Skeletal muscle tissue (tissue), 4 donors: ENCODE data around the gene GATA5. TPM values are rescaled to one million over a fixed set of nuclear protein-coding genes. Genes with fewer than 3 reads are reported as not detected.
A peak's percentile ranks its signal among the peaks of the same experiment; 100 is the strongest.

Source experiments
- H3K27ac ChIP-seq: one replicate; pipeline ENCODE4 v1.7.0; 2013; ENCODE audit warnings: mild to moderate bottlenecking, low read depth, low read length, inconsistent platforms
- H3K27me3 ChIP-seq, 3 donors: one replicate each; pipeline ENCODE4 v1.7.0; 2013; ENCODE audit warnings: low read length in 3 of 3; ENCODE audit not compliant: control insufficient read depth in 3 of 3, insufficient read depth in 3 of 3
- H3K36me3 ChIP-seq, 3 donors: one replicate each; pipeline ENCODE4 v1.7.0; 2013; ENCODE audit warnings: low read length in 3 of 3; ENCODE audit not compliant: control insufficient read depth in 3 of 3, insufficient read depth in 3 of 3
- H3K4me1 ChIP-seq, 3 donors: one replicate each; pipeline ENCODE4 v1.7.0; 2013; ENCODE audit warnings: low read length in 3 of 3, mild to moderate bottlenecking in 3 of 3; ENCODE audit not compliant: control insufficient read depth in 3 of 3, insufficient read depth in 3 of 3
- H3K4me3 ChIP-seq, 3 donors: one replicate each; pipeline ENCODE4 v1.7.0; 2013; ENCODE audit warnings: low read length in 3 of 3
- H3K9ac ChIP-seq, 3 donors: one replicate each; pipeline ENCODE4 v1.7.0; 2013; ENCODE audit warnings: low read length in 3 of 3, mild to moderate bottlenecking in 3 of 3, moderate library complexity in 2 of 3, low read depth in 1 of 3
- H3K9me3 ChIP-seq, 3 donors: one replicate each; pipeline ENCODE4 v1.7.0; 2013; ENCODE audit warnings: low read length in 3 of 3; ENCODE audit not compliant: control insufficient read depth in 3 of 3
- total RNA-seq: library from RNA; depleted of rRNA; stranded (reverse); fragments of >200 nt; gene quantifications from one replicate; pipeline ENCODE4 v1.2.3, GENCODE V29; 2014
- donor health status: Osteomylitis.

GATA5 gene
- total RNA-seq, 1 donor from 2014 or later = 0.52 TPM

DNA sequence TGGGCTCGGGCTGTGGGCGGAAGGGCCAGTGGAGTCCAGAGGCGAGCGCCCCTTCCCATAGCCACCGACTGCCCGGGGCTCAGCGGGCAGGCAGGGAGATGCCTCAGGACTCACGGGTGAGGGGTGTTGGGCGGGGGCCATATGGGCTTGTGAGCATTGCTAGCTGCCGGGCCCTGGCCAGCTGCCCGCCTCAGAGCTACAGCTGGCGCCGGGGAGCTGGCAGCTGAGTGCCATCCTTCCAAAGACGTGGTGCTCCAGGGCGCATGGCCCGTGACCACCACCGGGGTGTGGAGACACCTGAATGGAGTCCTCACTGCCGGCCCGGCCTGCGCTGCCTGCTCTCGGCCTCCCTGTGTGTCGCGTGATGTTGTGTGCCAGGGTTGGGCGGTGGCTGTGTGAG is 37.9 kb downstream of the GATA5 start:
- Histone ChIP-seq H3K4me3 (peak overlapping the region in 1 of 3 donors; percentile 22), H3K9ac (peak overlapping the region in 1 of 3 donors; percentile 45), H3K27me3 (peaks cover 13 to 46% (median 42%) of the 10 kb centered on the region in 3 donors), H3K9me3 (no peaks in the 10 kb centered on the region), H3K27ac (no peak overlapping the region), H3K4me1 (peaks cover 16 to 26% (median 25%) of the 10 kb centered on the region in 3 donors), H3K36me3 (no peaks in the 10 kb centered on the region)

DNA sequence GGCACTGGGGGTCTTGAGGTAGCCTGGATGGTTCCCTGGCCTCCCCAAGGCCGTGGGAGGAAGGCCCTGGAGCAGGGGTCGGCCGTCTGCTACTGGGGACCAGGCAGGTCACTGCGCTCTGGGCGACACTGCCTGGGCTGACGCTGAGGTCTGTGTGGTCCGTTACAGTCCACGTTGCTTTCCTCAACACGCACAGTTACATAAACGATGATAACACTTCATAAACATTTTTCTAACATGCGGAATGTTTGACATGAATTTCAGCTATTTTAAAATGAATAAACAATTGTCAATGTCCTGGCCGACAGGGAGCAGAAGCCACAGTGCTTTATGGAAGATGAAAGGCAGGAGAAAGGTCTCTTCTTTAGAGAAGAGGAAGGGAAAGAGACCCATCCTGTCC is 38.3 kb downstream of the GATA5 start:
- Histone ChIP-seq H3K4me3 (no peak overlapping the region), H3K4me1 (peaks cover 16 to 26% (median 25%) of the 10 kb centered on the region in 3 donors), H3K27ac (no peak overlapping the region), H3K36me3 (no peaks in the 10 kb centered on the region), H3K9me3 (no peaks in the 10 kb centered on the region), H3K27me3 (peaks cover 13 to 46% (median 41%) of the 10 kb centered on the region in 3 donors), H3K9ac (no peak overlapping the region)

DNA sequence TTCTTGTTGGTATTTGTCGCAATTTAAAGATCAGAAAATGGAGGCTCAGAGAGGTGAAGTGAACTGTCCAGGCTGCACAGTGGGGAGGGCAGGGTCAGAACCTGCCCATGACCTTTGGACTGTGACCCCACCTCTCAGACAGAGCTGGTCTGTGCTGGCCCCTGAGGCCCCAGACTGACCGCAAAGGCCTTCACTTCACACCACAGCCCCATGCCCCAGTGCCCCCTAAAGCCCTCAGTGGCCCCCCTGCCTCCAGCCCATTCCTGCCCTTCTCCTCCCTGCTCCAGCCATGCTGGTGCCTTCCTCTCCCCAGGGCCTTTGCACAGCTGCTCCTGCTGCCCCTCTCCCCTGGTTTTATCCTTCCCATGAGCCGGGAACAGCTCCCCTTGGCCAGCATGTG is 39.1 kb downstream of the GATA5 start:
- Histone ChIP-seq H3K9me3 (no peaks in the 10 kb centered on the region), H3K4me3 (no peak overlapping the region), H3K36me3 (no peaks in the 10 kb centered on the region), H3K27ac (no peak overlapping the region), H3K27me3 (peaks cover 13 to 41% (median 39%) of the 10 kb centered on the region in 3 donors), H3K9ac (no peak overlapping the region), H3K4me1 (peaks cover 16 to 26% (median 25%) of the 10 kb centered on the region in 3 donors)

DNA sequence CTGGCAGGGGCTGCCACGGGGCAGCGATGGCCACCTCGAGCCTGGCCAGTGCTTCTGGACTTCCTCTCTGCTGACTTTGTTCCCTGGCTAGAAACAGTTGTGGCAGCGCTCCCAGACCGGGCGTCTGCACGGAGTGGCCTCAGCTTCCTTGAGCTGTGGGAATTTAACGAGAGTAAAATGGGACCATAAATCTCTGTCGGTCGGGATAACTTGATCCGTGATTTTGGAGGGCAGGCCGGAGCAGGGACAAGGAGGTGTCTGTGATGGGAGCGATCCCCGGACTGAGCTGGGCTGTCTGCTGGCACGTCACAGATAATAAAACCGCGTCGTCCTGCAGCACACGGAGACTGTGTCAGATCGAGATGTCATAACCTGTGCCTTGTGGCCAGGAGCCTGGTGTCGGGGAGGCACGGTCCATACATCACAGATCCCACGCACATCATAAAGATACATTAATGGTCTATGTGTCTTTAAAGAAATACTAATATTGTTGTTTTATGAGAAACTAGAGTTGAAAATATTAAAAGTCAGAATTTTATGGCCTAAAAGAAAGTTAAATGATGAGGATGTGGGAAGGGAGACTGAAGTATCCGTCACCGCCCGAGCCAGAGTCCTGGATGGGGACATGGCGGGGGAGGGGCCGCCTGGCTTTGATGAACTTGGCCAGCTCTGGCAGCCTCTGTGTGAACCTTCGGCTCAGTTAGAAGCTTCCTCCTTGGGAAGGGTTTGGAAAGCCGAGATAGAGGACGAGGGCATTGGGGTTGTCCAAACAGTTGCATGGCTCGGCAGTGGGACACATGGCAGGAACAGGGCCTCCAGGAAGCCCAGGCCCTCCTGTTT is 41.9 kb downstream of the GATA5 start:
- no peak overlapping the region for H3K9ac ChIP-seq
- H3K36me3 ChIP-seq = no peaks in the 10 kb centered on the region
- no peak overlapping the region for H3K27ac ChIP-seq
- peaks cover 16 to 26% (median 25%) of the 10 kb centered on the region in 3 donors for H3K4me1 ChIP-seq
- peak overlapping the region in 2 of 3 donors; percentile 13 to 52 for H3K4me3 ChIP-seq
- no peaks in the 10 kb centered on the region for H3K9me3 ChIP-seq
- peaks cover 15 to 43% (median 36%) of the 10 kb centered on the region in 3 donors for H3K27me3 ChIP-seq

DNA sequence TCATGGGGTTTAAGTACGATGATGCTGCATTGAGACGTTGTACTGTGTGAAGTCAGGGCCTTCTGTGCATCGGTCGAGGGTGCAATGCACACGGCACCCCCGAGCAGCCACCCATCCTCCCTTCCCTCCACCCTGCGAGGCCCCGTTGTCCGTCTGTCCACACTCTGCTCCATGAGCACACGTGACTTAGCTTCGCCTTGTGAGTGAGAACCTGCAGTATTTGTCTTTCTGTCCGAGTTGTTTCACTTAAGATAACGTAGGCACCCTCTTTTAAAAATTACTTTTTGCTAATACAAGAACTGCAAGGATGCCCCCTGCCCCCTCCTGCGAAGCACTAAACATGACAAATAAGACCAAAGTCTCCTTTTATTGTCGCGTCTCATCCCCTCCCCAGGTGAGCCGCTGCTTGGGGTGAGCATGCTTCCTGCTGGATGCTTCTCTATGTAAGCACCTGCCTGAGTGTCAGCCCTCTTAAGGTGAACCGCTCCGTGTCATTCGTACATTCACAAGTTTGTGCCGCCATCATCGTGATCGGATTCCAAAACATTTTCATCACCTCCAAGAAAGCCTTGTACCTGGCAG is 44.8 kb downstream of the GATA5 start:
- Histone ChIP-seq H3K36me3 (no peaks in the 10 kb centered on the region), H3K9me3 (no peaks in the 10 kb centered on the region), H3K9ac (no peak overlapping the region), H3K27me3 (peaks cover 11 to 44% (median 42%) of the 10 kb centered on the region in 3 donors), H3K4me3 (no peak overlapping the region), H3K4me1 (peaks cover 12 to 17% (median 16%) of the 10 kb centered on the region in 3 donors), H3K27ac (no peak overlapping the region)

DNA sequence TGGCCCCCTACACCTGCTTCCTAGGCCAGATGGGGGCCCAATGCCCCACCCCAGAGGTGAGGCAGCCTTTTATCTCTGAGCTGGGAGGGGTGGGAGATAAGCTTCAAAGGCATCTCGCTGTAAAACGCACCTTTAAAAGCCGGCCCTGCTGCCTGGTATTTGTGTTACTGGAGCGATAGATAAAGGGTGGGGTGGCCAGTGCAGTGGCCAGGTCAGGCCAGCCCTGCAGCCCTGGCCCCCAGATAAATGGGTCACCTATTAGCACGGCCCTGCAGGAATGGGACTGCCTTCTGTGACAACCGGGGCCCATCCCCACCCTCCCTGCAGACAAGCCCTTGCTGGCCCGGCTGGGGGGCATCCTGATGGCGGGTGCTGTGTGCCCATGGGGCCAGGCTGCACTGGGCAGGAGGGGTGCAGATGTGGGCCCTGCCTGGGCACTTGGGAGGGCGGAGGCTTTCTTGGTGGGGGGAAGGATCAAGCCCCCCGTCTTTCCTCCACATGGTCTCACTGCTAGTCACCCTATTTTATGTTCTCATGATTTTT is 45.4 kb downstream of the GATA5 start:
- H3K27ac ChIP-seq = no peak overlapping the region
- peaks cover 12 to 17% (median 16%) of the 10 kb centered on the region in 3 donors for H3K4me1 ChIP-seq
- H3K9ac ChIP-seq = no peak overlapping the region
- no peaks in the 10 kb centered on the region for H3K36me3 ChIP-seq
- H3K4me3 ChIP-seq = no peak overlapping the region
- no peaks in the 10 kb centered on the region for H3K9me3 ChIP-seq
- peaks cover 10 to 41% (median 39%) of the 10 kb centered on the region in 3 donors for H3K27me3 ChIP-seq

DNA sequence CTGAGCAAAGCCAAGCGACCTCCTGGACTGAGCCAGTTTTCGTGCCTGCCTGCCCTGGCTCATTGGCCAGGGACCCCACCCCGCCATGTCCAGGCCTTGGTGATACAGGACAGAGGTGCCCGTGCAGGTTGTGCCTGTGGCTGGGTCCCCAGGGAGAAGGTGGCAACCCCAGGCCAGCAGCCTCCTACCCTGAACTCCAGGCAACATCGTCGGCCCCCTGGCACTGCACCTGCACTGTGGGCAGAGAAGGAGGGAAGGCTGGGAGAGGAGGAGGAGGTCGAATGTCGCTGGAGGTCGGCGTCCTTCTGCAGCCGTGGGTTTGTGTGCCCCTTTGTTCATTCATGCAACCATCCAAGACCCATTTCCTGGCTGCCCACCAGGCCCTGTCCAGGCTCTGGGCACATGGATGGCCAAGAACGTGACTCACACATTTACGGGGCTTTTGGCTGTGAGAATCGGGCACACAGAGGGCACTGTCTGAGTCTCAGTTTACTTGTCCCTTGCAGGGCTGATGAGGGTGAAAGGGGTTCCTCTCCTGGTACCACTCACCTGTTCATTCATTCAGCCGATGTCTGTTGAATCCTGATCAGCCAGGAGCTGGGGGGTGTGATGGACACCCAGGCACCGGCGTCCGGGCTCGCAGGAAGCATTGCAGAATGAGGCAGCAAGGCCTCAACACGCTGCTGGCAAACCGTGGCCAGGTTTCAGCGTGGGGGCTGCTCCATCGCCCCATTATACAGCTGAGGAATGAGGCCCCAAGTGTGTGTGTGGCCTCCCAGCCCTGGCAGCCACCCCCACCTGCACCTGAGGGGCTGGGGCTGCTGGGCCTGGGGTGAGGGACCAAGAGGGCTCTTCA is 46.1 kb downstream of the GATA5 start:
- H3K4me1 ChIP-seq = peaks cover 12 to 16% (median 16%) of the 10 kb centered on the region in 3 donors
- no peaks in the 10 kb centered on the region for H3K9me3 ChIP-seq
- H3K9ac ChIP-seq = peak overlapping the region in 1 of 3 donors; percentile 25
- peaks cover 11 to 41% (median 41%) of the 10 kb centered on the region in 3 donors for H3K27me3 ChIP-seq
- no peak overlapping the region for H3K4me3 ChIP-seq
- H3K36me3 ChIP-seq = no peaks in the 10 kb centered on the region
- H3K27ac ChIP-seq = no peak overlapping the region

DNA sequence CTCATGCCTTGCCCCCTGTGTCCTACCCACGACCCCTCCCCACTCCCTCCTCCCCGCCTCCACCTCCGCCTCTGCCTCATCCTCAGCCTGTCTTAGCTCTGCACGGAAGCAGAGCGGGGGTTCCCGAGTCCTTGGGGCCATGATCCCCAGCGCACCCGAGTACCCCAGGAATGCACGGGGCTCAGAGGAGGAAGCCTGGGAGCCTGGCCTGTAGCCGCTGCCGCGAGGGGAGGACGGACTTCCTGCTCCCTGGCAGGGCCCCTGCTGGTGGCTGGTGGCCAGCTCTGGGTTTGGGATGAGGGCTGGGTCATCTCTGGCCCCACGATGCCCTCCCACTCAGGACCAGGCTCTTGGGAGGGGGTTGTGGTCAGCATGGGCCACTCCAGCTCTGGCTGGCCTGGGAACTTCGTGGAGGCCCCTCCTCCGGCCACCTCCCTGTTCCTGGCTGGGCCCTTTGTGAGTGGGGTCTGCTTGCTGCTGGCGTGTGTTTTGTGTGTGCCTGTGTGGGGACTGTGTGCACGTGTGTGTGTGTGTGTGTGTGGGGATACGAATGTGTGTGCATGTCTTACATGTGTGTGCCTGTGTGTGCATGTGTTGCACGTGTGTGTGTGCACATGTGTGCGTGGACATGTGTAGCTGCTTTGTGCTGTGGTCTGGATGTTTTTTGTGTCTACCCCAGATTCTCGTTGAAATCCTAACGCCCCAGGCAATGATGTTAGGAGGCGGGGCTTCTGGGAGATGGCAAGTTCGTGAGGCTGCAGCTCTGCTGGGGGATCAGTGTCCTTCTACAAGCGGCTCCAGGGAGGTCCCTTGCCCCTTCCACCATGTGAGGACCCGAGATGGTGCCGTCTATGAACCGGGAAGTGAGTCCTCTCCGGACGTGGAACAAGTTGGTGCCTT is 47.1 kb downstream of the GATA5 start:
- Histone ChIP-seq H3K9ac (no peak overlapping the region), H3K4me3 (no peak overlapping the region), H3K27me3 (peaks cover 19 to 50% (median 45%) of the 10 kb centered on the region in 3 donors), H3K9me3 (no peaks in the 10 kb centered on the region), H3K36me3 (no peaks in the 10 kb centered on the region), H3K27ac (no peak overlapping the region), H3K4me1 (peaks cover 5 to 6% (median 5%) of the 10 kb centered on the region in 3 donors)

DNA sequence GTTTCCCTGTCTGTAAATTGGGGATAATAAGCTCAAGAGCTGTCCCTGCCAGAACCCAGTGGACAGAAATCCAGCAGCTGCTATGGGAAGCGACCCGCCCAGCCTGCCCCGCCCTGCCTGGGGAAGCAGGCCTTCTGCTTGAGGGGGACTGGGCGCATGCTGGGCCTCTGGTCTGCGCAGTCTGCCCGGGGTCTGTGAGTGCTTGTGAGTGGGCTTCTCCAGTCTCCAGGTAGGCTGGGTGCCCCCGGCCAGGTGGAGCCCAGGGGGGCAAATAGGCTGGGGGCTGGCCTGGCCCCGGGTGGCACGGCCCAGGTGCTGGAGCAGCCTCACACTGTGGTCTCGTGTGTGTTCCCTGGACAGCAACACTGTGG is 47.8 kb downstream of the GATA5 start:
- Histone ChIP-seq H3K4me1 (no peaks in the 10 kb centered on the region), H3K9me3 (no peaks in the 10 kb centered on the region), H3K36me3 (no peaks in the 10 kb centered on the region), H3K9ac (no peak overlapping the region), H3K27ac (no peak overlapping the region), H3K4me3 (no peak overlapping the region), H3K27me3 (peaks cover 22 to 57% (median 52%) of the 10 kb centered on the region in 3 donors)
